Fibroblast of skin of back (primary cell): Measurements from ENCODE around the gene POLR2E.

ENCODE experiments used
- DNase-seq: peaks from one replicate; pipeline ENCODE4 v3.0.0-alpha.2; 2013

Gene POLR2E

GRCh38 chr19:1079566-1080111 lies 15.5 kb downstream of the POLR2E start:
- DNase-seq: no peak

GRCh38 chr19:1076951-1077350 lies 18.2 kb downstream of the POLR2E start:
- DNase-seq: no peak

GRCh38 chr19:1076046-1076386 lies 19.2 kb downstream of the POLR2E start:
- no peak for DNase-seq

DNA sequence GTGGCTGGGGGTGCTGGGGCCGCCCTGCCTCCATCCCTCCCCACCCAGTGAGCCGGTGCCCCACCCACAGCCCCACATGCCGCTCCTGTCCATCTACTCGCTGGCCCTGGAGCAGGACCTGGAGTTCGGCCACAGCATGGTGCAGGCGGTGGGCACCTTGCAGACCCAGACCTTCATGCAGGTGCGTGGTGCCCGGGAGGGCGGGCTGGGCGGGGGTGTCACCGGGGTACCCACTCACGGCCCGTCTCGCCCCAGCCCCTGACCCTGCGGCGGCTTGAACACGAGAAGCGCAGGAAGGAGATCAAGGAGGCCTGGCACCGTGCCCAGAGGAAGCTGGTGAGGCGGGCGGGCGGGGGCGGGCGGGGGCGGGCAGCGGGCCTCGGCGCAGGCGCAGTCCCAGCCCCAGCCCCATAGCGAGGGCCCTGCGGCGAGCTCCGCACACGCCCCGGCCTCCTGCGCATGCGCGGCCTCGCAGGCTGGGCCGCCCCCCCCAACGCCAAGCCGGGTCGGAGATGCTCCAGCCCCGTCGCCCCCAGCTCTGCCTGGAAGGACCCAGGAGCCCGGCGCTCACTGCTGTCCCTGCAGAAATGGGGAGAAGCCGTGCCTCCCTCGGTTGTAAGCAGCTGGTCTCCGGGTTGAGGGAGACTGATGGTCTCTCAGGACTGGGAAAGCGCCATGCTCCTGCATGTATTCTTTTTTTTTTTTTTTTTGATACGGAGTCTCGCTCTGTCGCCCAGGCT lies 20.5 kb downstream of the POLR2E start:
- DNase-seq: no peak

DNA sequence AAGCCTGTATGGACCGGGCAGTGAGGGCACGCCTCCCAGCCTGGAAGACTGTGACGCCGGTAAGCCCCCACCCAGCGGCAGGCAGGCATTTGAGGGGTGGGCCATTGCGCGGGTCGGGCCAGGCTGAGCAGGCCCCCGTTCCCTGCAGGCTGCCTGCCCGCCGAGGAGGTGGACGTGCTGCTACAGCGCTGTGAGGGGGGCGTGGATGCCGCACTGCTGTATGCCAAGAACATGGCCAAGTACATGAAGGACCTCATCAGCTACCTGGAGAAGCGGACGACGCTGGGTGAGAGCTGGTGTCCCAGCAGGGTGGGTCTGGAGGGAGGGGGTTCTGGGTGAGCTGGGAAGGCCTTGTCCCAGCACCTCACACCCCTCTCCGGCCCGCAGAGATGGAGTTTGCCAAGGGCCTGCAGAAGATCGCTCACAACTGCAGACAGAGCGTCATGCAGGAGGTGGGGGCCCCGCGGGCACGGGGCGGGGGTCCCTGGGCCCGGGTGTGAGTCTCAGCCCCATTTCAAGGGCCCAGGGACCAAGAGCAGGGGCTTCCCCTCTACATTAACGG lies 21.1 kb downstream of the POLR2E start:
- no peak for DNase-seq

GRCh38 chr19:1073063-1073955 lies 21.9 kb downstream of the POLR2E start:
- no peak for DNase-seq

DNA sequence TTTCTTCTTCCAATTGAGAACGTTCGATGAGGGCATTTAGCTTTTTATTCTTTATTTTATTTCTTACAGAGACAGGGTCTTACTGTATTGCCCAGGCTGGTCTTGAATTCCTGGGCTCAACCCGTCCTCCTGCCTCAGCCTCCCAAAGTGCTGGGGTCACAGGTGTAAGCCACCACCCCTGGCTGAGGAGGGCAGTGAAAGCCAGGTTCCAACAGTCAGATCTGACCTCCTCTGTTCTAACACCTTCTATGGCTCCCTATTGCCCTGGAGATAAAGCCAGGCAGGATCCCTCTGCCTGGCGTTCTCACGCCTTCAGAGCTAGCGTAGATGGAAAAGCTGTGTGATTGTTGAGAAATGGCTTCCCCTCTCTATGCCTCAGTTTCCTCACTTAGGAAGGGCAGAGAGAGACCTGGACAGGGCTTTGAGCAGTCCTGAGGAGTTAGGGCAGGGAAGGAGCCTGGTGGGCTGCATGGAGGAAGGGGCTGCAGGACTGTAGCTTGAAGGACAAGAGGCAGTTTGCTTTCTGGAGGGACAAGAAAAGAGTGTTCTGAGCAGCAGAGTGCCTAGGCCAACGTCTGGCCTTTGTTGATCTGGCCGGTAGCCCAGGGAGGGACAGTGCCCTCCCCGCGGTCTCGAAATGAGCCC lies 22.7 kb downstream of the POLR2E start:
- DNase-seq: no peak

DNA sequence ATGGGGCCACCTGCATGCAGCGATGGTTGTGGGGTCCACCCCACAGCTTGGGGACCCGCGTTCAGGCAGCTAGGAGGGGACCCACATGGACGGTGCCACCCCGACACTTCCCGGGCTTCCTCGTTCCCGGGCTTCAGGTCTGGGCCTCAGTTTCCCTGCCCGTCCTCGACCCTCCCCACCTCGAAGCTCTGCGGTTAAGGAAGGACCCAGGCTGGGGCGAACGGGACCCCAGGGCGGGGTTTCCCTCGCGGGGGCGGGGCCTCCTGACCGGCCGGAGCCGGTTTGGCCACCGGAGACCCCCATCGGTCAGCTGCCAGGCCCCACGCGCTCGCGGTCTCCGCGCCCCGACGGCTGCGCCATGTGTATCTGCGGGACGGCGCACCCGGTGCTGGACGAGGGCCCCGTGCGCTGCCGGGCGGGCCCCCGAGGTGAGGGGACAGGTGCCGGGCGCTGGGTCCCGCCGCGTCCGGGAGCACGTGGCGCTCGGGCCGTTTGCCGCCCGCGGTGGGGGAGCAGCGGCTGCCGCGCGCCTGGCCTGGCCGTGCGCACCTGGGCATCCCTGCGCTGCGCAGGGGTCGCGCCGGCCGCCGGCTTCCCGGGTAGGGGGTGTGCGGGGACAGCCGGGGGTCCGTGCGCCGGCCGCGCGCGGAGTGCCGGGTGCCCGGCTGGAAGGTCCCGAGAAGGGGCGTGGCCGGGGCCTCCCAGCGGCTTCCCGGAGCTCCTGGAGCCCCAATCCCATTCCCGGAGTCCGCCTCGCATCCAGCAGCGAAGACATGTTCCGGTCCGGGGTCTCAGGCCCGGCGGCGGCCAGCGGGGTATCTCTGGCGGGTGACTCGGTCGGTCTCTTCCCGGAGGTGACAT lies 24.0 kb downstream of the POLR2E start:
- no peak for DNase-seq

DNA sequence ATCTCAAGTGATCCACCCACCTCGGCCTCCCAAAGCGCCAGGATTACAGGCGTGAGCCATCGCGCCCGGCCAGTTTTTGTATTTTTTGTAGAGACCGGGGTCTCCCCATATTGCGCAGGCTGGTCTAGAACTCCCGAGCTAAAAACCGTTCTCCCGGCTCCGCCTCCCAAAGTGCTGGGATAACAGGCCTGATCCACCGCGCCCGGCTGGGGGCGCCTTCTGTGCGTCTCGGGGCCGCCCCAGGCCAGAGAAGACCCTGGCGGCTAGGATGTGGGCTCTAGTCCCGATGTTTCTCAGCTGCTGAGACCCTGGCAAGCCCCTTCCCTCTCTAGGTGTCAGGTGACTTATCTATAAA lies 24.6 kb downstream of the POLR2E start:
- DNase-seq: no peak

DNA sequence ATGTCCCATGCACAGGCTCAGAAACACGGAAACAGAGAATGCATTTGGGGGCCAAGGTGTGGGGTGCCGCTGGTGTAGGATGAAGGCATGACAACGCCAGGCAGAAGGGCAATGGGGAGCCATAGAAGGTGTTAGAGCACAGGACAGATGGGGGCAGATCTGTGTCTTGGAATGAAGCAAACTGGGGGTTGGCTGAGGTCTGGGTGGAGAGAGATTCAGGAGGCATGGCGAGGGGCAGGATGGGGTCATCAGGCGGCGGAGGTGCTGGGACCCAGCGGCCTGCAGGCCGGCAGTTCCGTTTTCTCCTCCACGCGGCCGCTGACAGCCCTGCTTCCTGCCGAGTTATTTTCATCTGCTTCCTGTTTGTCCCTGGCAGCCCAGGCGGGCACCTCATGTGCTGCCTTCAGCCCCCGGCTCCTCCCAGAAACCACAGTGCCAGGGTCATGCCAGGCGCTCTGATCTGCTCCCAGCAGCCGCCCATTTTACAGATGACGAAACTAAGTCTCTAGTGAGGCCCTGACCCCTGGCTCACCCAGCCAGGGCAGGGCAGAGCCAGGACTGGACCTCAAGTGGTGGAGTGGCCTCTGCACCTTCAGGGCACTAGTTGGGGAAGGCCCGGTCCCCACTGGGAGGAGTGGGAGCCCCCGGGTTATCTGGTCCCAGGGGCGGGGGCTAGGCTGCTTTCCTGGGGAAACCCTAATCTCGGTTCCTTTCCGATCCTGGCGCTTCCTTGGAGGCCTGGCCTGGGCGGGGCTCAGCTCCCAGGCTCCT lies 26.0 kb downstream of the POLR2E start:
- DNase-seq: no peak

DNA sequence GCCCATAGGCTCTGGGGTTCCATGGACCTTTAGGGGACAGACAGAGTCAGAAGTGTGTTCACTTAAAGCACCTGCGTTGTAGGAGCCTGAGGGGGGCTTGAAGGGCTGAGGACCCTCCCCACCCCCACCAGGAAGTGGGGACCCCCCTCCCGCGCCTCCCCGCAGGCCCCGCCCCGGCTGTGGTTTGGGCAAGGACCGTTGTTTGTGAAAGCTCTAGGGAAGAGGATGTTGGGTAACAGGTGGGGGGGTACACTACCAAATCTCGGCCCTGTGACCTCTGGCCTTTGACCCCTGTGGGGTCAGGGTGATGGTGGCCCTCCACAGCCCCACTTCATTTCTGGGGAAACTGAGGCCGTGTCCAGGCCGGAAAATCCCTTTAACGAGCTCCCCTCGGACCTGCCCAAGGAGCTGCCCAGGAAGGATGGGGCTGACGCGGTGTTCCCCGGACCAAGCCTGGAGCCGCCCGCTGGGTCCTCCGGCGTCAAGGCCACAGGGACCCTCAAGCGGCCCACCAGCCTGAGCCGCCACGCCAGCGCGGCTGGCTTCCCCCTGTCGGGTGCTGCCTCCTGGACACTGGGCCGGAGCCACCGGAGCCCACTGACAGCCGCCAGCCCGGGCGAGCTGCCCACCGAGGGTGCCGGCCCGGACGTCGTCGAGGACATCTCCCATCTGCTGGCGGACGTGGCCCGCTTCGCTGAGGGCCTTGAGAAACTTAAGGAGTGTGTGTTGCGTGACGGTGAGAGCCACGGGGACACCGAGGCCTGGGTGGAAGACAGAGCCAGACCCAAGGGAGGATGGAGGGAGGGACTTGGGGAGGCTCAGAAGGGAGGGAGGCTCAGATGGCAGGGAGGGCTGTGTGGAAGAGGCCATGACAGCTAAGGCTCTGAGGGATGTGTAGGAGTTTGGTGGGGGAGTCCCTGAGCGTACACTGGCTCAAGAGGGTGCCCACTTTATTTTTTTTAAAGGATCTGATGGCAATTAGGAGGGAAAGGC lies 26.9 kb downstream of the POLR2E start:
- no peak for DNase-seq

DNA sequence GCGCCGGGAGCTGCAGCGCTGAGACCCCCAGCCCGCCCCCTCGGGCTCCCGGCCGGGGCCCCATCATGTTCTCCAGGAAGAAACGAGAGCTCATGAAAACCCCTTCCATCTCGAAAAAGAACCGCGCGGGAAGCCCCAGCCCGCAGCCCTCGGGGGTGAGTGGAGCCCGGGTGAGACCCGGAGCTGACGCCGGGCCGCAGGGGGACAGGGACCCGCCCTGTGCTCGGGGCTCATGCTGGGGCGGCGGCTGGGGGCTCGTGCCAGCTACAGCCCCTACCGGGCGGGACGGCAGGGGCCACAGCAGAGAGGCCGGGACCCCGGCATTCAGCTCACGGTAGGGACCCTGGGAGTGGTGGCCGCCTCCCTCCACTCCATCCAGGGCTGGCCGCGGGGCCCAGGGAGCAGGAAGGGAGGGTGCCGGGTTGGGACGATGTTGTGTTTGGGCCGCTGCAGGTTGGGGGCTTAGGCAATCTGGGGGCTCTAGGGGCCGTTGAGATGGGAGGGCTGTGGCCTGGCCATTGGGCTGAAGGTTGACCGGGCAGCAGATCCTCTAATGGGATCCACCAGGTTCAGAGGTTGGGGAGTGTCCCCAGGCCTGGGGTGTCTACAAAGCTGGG lies 27.7 kb downstream of the POLR2E start:
- DNase-seq: no peak

GRCh38 chr19:1066748-1067340 lies 28.3 kb downstream of the POLR2E start, which contains the start of gene ARHGAP45:
ARHGAP45 (plus strand) TSS chr19:1067167; CDS start chr19:1067406, 239 bp downstream.
- no peak for DNase-seq

GRCh38 chr19:1066251-1066747 lies 28.9 kb downstream of the POLR2E start:
- DNase-seq: no peak

GRCh38 chr19:1065606-1066109 lies 29.5 kb downstream of the POLR2E start:
- DNase-seq: no peak

GRCh38 chr19:1064661-1065605 lies 30.2 kb downstream of the POLR2E start:
- peak; percentile 63 for DNase-seq
